IPS-18a (cell line): ENCODE measurements around the gene MAP4K3.
"Not testable (repeated sequence)": the region's sequence is repeated elsewhere in the genome, so short reads cannot be mapped to it uniquely, and the experiment has no call there.

Source experiments
- H3K27ac ChIP-seq: one replicate; pipeline ENCODE4 v1.5.1; 2013; ENCODE audit warnings: low read length
- H3K27me3 ChIP-seq: one replicate; pipeline ENCODE4 v1.6.1; 2013; ENCODE audit warnings: mild to moderate bottlenecking, low read length; ENCODE audit not compliant: control insufficient read depth, insufficient read depth
- H3K36me3 ChIP-seq: one replicate; pipeline ENCODE4 v1.6.1; 2013; ENCODE audit warnings: low read depth, low read length; ENCODE audit not compliant: control insufficient read depth
- H3K4me1 ChIP-seq: one replicate; pipeline ENCODE4 v1.6.1; 2013; ENCODE audit warnings: low read depth, low read length; ENCODE audit not compliant: control insufficient read depth
- H3K4me3 ChIP-seq: one replicate; pipeline ENCODE4 v1.5.1; 2013; ENCODE audit warnings: low read length
- H3K9ac ChIP-seq: one replicate; pipeline ENCODE4 v1.6.1; 2013; ENCODE audit warnings: mild to moderate bottlenecking, low read length, moderate library complexity
- H3K9me3 ChIP-seq: one replicate; pipeline ENCODE4 v1.6.1; 2013; ENCODE audit warnings: low read depth, low read length; ENCODE audit not compliant: control insufficient read depth

The MAP4K3 gene

DNA sequence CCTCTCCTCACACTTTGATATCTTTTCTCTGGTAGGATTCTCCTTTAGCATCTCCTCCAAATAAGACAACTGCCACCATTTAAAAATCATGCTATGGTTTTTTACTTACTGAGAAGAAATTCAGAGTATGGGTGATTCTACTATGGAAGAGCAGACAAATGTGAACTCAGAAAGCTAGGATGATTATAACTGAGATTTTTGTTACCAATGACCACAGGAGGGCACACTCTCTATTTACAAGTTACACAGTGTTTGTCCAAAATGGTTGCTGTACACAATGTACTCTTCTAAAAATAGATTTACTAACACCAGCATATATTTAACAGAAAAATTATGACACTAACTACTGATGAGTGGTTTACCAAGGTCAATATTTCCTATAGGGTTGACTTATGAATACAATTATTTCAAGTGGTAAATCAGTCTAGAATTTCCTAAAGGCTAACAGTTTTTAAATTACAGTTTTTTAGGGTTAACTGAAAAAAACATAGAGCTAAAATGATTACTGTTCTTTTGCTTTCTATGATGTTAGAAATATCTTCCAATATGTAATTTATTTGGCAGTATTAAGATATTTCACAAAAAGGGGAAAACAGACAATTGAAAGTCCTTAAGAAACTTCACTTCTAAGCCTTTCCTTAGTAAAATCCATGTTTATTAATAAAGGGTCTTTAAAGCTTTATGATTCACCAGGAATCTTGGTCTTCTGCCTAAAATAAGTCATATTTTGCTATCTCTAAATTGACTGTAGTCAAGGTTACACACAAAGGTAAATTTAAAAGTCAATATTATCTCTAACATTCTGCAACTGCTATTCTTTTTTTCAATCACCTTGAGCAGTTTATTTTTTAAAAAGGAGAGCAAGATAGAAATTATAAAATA, 57.2 kb downstream of the MAP4K3 start:
- Histone ChIP-seq H3K9me3 (no peaks in the 10 kb centered on the region), H3K27me3 (no peaks in the 10 kb centered on the region), H3K27ac (no peak overlapping the region)

DNA sequence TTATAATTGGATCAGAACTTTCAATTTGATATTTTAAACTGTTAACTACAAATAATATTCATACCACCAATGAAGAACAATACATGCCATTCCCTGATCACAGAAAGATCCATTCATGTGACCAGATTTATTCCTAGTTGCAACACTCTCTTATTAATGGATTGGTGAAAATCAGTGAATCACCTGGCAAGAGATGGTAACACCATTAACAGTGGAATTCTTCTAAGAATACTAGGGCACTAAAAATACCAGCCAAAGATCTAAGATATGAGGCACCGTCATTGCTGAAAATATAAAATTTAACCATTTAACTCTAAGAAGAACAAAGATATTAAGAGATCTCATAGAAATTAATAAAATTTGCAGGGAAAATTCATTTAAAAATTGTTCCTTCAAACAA, 58.1 kb downstream of the MAP4K3 start:
- Histone ChIP-seq H3K27ac (no peak overlapping the region), H3K4me1 (peaks cover 23% of the 10 kb centered on the region), H3K9me3 (no peaks in the 10 kb centered on the region), H3K36me3 (no peaks in the 10 kb centered on the region), H3K27me3 (no peaks in the 10 kb centered on the region), H3K9ac (no peak overlapping the region), H3K4me3 (no peak overlapping the region)

More for the DNA sequence above, 57.2 kb downstream of the MAP4K3 start:
- H3K36me3 ChIP-seq, result no peaks in the 10 kb centered on the region
- peaks cover 23% of the 10 kb centered on the region for H3K4me1 ChIP-seq
- no peak overlapping the region for H3K9ac ChIP-seq
- H3K4me3 ChIP-seq, result no peak overlapping the region

DNA sequence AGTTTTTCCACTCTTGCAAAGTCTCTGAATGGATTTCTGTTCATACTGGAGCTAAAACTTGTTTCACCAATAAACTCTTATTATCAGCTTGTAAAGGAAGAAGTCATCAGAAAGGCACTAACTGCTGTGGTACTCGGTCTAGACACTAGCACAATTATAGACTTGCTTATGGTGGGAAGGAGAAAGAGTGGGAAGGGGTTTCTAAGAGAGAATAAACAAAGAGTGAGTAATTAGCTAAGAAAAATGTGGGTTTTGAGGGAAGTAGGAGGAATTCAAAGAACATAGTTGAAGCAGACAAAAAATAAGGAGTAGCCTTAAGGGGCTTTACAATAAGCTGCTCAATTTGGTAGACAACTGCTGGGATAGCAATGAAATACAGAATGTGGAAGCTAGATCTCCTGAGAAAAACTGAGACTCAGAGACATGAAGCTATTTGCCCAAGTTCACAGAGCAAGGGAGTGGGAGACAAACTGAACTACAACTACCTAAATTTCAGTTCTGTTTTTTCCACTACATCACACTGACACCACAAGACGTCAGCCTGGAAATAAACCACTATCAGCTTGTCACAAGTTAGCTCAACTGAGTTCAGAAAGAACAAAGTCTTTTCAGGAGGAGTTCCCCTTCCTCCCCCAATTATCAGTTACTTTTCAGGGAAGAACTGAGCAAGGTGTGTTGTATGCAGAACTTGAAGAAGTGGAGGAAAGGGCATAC, 59.7 kb downstream of the MAP4K3 start:
- peaks cover 7% of the 10 kb centered on the region for H3K9me3 ChIP-seq
- H3K27ac ChIP-seq, result no peak overlapping the region
- H3K4me3 ChIP-seq, result no peak overlapping the region
- H3K27me3 ChIP-seq, result no peaks in the 10 kb centered on the region
- H3K36me3 ChIP-seq, result no peaks in the 10 kb centered on the region
- H3K4me1 ChIP-seq, result peaks cover 22% of the 10 kb centered on the region
- no peak overlapping the region for H3K9ac ChIP-seq

DNA sequence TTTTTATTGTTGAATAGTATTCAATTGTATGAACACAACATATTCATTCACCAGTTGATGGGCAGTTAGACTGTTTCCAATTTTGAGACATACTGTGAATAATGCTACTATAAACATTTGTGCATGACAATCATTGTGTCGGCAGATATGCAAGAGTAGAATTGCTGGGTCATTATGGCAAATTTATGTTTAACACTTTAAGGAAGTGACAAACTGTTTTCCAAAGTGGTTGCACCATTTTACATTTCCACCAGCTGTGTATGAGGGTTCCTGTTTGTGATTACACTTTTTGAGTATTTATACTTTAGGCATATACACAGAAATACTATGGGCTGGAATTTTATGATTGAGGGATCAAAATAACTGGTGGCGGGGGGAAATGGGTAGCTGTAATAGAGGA, 61.2 kb downstream of the MAP4K3 start:
- Histone ChIP-seq H3K27me3 (no peaks in the 10 kb centered on the region), H3K27ac (no peak overlapping the region), H3K4me1 (peaks cover 13% of the 10 kb centered on the region), H3K36me3 (no peaks in the 10 kb centered on the region), H3K9me3 (peaks cover 7% of the 10 kb centered on the region), H3K9ac (no peak overlapping the region), H3K4me3 (no peak overlapping the region)

DNA sequence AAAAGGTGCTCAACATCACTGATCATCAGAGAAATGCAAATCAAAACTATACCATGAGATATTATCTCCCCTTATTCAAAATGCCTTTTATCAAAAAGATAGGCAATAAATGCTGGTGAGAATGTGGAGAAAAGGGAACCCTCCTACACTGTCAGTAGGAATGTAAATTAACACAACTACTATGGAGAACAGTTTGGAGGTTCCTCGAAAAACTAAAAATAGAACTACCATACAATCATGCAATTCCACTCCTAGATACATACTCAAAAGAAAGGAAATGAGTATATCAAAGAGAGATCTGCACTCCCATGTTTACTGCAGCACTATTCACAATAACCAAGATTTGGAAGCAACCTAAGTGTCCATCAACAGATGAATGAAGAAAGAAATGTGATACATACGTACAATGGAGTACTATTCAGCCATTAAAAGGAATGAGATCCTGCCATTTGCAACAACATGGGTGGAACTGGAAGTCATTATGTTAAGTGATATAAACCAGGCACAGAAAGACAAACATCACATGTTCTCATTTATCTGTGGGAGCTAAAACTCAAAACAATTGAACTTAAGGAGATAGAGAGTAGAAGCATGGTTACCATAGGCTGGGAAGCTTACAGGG, 63.8 kb downstream of the MAP4K3 start:
- no peak overlapping the region for H3K27ac ChIP-seq
- no peak overlapping the region for H3K4me3 ChIP-seq
- H3K4me1 ChIP-seq, result peaks cover 9% of the 10 kb centered on the region
- H3K9me3 ChIP-seq, result peaks cover 7% of the 10 kb centered on the region
- H3K27me3 ChIP-seq, result no peaks in the 10 kb centered on the region
- no peak overlapping the region for H3K9ac ChIP-seq
- H3K36me3 ChIP-seq, result no peaks in the 10 kb centered on the region

DNA sequence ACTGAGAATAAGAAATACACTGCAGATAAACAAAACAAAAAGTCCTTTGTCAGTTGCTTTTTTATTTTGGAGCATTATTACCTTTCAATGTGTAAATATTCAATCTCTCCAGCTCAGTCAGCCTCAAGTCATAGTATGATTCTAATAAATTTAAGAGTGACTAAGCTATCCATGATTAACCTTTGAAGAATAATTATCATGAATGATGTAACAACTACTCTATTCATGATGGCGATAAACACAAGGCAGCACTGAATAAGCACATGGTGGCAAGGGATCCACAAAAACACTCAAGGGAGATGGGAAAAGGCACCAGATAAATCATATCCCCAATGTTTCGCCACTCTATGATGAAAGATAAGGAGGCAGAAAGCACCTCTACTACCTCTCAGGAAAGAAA, 67.0 kb downstream of the MAP4K3 start:
- Histone ChIP-seq H3K9me3 (peaks cover 7% of the 10 kb centered on the region), H3K27me3 (no peaks in the 10 kb centered on the region), H3K27ac (no peak overlapping the region), H3K36me3 (no peaks in the 10 kb centered on the region), H3K4me1 (peaks cover 12% of the 10 kb centered on the region), H3K4me3 (no peak overlapping the region), H3K9ac (no peak overlapping the region)

DNA sequence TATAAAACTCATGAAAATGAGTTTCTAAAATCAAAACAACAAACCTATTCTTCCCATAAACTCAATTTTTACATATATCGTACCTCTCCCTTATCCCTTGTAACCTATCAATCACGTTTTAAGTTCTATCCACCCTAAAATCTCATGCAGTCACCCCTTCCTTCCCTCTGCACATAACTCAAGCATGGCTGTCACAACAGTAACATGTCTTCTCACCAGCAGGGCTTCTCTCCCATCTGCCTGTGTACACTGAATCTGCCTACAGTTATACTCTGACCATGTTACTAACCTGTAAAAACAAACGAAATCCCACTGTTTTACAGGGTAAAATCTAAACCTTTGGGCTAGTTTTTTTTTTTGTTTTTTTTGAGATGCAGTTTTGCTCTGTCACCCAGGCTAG, 68.2 kb downstream of the MAP4K3 start:
- peaks cover 6% of the 10 kb centered on the region for H3K9me3 ChIP-seq
- peaks cover 20% of the 10 kb centered on the region for H3K4me1 ChIP-seq
- H3K36me3 ChIP-seq, result no peaks in the 10 kb centered on the region
- H3K27ac ChIP-seq, result no peak overlapping the region
- H3K9ac ChIP-seq, result no peak overlapping the region
- no peak overlapping the region for H3K4me3 ChIP-seq
- no peaks in the 10 kb centered on the region for H3K27me3 ChIP-seq

DNA sequence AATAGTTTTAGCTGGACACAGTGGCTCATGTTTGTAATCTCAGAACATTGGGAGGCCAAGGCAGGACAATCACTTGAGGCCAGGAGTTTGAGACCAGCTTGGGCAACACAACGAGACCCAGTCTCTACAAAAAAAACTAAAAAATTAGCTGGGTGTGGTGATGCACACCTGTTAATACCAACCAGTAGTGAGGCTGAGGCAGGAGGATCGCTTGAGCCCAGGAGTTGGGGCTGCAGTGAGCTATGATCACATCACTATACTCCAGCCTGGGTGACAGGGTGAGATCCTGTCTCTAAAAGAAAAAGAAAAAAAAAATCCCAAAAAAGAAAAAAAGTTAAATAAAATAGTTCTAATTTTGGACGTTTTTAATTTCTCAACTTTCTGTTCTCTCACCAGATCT, 68.7 kb downstream of the MAP4K3 start:
- H3K27me3 ChIP-seq, result no peaks in the 10 kb centered on the region
- H3K27ac ChIP-seq, result no peak overlapping the region
- peaks cover 2% of the 10 kb centered on the region for H3K9me3 ChIP-seq
- H3K4me1 ChIP-seq, result peaks cover 24% of the 10 kb centered on the region
- H3K36me3 ChIP-seq, result no peaks in the 10 kb centered on the region
- H3K9ac ChIP-seq, result no peak overlapping the region
- no peak overlapping the region for H3K4me3 ChIP-seq

DNA sequence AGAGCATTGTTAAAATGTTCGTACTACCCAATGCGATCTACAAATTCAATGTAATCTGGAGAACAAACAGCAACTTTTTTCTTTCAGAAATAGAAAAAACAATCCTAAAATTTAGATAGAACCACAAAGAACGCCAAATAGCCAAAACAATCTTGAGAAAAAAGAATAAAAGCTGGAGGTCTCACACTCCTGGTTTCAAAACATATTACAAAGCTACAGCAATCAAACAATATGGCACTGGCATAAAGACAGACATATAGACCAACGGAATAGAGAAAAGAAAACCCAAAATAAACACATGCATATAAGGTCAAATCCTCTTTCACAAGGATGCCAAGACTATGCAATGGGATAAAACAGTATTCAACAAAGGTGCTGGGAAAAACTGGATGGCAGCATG, 74.5 kb downstream of the MAP4K3 start:
- Histone ChIP-seq H3K4me1 (peaks cover 28% of the 10 kb centered on the region), H3K9me3 (peaks cover 38% of the 10 kb centered on the region), H3K36me3 (peaks cover 4% of the 10 kb centered on the region), H3K4me3 (no peak overlapping the region), H3K27ac (no peak overlapping the region), H3K9ac (no peak overlapping the region), H3K27me3 (no peaks in the 10 kb centered on the region)

DNA sequence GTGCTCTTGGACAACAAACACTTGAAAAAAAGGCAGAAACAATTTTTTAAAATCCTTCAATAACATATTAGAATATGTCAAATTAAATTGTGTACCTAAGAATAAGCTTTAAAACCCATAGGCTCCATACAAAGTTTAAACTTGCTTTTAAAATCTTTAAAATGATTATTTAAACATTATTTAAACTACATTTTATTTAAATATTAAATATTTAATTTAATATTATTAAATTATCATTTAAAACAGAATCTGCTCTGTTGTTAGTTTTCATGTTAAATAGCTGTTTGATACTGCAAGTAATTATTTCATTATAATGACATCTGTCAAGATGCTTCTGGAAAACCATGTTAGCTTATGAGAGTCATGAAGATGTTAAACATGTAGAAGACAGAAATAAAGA, 75.6 kb downstream of the MAP4K3 start:
- Histone ChIP-seq H3K4me3 (no peak overlapping the region), H3K27ac (no peak overlapping the region), H3K27me3 (no peaks in the 10 kb centered on the region), H3K9me3 (peaks cover 38% of the 10 kb centered on the region), H3K9ac (no peak overlapping the region), H3K4me1 (peaks cover 34% of the 10 kb centered on the region), H3K36me3 (peaks cover 4% of the 10 kb centered on the region)

DNA sequence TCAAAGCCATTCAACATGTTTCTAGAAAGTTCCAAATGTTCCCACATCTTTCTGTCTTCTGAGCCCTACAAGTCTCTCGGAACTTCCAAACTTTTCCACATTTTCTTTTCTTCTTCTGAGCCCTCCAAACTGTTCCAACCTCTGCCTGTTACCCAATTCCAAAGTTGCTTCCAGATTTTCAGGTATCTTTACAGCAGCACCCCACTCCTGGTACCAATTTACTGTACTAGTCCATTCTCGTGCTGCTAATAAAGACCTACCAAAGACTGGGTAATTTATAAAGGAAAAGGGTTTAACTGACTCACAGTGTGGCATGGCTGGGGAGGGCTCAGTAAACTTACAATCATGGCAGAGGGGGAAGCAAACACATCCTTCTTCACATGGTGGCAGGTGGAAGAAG, 76.7 kb downstream of the MAP4K3 start:
- not testable (repeated sequence) for H3K36me3 ChIP-seq, H3K4me3 ChIP-seq, H3K9ac ChIP-seq, H3K27ac ChIP-seq, H3K27me3 ChIP-seq
- H3K4me1 ChIP-seq, result peaks cover 33% of the 10 kb centered on the region
- peaks cover 38% of the 10 kb centered on the region for H3K9me3 ChIP-seq
